GM06990 (cell line): ENCODE data around the gene PDZRN3.

Source experiments
- DNase-seq: peaks from one replicate; pipeline ENCODE4 v3.0.0-alpha.2; 2011; ENCODE audit not compliant: insufficient read length; ENCODE audit errors: extremely low read depth
- H3K27me3 ChIP-seq: replicated peaks from 2 replicates; pipeline ENCODE4 v1.6.0; 2011; ENCODE audit warnings: low read length; ENCODE audit not compliant: control insufficient read depth, insufficient read depth
- H3K36me3 ChIP-seq: 2 replicates; pipeline ENCODE4 v1.5.1; 2011; ENCODE audit warnings: low read length; ENCODE audit not compliant: control insufficient read depth, insufficient read depth
- H3K4me3 ChIP-seq: replicated peaks from 2 replicates; pipeline ENCODE4 v1.5.1; 2011; ENCODE audit warnings: low read depth, mild to moderate bottlenecking, control low read depth, low read length
- CTCF ChIP-seq: IDR thresholded peaks from 2 replicates; pipeline ENCODE4 v1.5.1; 2011; ENCODE audit warnings: low read length, control low read depth, mild to moderate bottlenecking, inconsistent platforms; ENCODE audit not compliant: insufficient read depth, poor library complexity, severe bottlenecking

PDZRN3 gene

DNA sequence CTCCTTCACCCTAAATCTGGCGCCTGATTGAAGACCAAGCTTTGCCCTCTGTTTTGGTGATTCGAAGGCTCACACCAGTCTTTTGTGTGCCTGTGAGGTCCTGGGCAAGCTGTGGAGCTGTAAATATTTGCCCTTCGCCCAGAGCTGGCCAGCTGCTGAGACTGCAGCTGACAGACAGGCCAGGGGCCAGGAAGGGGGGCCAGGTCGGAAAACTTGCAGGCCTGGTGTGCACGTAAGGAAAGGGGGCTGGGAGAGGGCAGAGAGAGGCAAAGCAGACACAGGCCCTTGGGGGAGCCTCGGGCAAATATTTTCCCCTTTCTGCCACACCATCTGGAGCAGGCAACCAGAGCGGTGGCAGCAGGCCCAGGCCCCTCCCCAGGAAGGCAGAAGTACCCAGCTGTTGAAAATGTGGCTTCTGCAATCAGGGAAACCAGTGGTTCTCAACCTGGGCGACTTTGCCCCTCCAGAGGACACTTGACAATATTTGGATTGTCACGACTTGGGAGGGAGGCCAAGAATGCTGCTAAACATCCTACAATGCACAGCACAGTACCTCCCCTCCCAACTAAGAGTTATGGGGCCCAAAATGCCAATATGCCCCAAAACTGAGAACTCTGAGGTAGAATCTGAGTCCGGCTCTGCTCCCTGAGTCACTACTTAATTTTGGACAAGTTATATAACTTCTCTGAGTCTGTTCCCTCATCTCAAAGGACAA, 2.5 kb downstream of the PDZRN3 start:
- H3K27me3 ChIP-seq: no peaks in the 10 kb centered on the region
- DNase-seq: no peak
- no peaks in the 10 kb centered on the region for H3K36me3 ChIP-seq
- H3K4me3 ChIP-seq: no peak overlapping the region
- no peak for TF ChIP-seq CTCF

GRCh38 chr3:73621388-73621787, 3.4 kb downstream of the PDZRN3 start:
- Histone ChIP-seq H3K4me3 (no peak overlapping the region), H3K36me3 (no peaks in the 10 kb centered on the region), H3K27me3 (no peaks in the 10 kb centered on the region)
- no peak for DNase-seq
- TF ChIP-seq CTCF: no peak

DNA sequence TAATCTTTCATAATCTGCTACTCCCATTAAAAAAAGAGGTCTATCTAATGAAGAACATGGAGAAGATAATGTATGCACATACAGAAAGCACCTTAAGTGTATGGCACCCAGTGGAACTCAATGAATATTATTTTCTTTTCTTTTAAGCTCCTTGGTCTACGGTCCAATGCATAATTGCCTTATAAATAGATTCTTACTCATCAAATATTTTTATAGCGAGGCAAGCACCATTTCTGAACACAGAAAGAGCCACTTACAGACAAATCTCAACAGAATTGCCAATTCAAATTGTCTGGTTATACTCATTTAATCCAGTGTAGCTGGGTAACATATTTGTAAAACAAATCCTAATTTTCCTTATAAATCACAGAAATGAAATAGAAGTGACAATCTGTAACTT, 6.3 kb downstream of the PDZRN3 start:
- no peak for DNase-seq
- H3K27me3 ChIP-seq: no peaks in the 10 kb centered on the region

GRCh38 chr3:73616056-73616455, 8.7 kb downstream of the PDZRN3 start:
- Histone ChIP-seq H3K4me3 (no peak overlapping the region), H3K27me3 (no peaks in the 10 kb centered on the region; the same call in 1 of the 2 replicates), H3K36me3 (no peaks in the 10 kb centered on the region)
- TF ChIP-seq CTCF: no peak
- DNase-seq: no peak

More for the DNA sequence above, 6.3 kb downstream of the PDZRN3 start:
- TF ChIP-seq CTCF: no peak
- no peak overlapping the region for H3K4me3 ChIP-seq
- H3K36me3 ChIP-seq: no peaks in the 10 kb centered on the region

DNA sequence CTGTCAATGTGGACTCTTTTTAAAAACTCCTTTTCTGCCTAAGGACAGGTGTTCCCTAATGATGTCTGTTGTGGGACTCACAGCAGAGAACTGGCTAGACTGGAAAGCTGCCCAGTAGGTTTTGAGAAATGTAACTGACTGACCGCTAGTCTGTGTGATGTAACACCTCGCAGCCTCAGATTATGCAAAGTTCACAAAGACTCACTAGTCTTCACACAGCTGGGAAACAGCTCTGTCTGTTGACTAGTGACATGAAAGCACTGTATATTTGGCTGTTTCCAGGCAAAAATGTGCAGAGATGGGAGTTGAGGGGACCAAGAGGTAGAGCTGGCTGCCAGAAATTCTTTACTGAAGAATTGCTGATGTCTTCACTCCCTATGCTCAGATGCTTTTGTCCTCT, 10.3 kb downstream of the PDZRN3 start:
- Histone ChIP-seq H3K36me3 (no peaks in the 10 kb centered on the region), H3K27me3 (no peaks in the 10 kb centered on the region; the same call in 1 of the 2 replicates), H3K4me3 (no peak overlapping the region)
- DNase-seq: no peak
- TF ChIP-seq CTCF: no peak
